GM12875 (cell line): ENCODE results near the gene GABRA4.

Experiments
- H3K4me3 ChIP-seq: one replicate; pipeline ENCODE4 v1.5.1; 2011; ENCODE audit warnings: low read depth, low read length, control low read depth
- TF ChIP-seq, protein P1 (sequence below): IDR thresholded peaks from 2 replicates; pipeline ENCODE4 v1.5.1; 2011; ENCODE audit warnings: low read depth, mild to moderate bottlenecking, control low read depth, inconsistent platforms, low read length, moderate library complexity, borderline replicate concordance; ENCODE audit not compliant: insufficient read depth

GABRA4 gene

GRCh38 chr4:47017494-47017893 lies 24.1 kb upstream of the GABRA4 start:
- TF ChIP-seq, protein P1, sequence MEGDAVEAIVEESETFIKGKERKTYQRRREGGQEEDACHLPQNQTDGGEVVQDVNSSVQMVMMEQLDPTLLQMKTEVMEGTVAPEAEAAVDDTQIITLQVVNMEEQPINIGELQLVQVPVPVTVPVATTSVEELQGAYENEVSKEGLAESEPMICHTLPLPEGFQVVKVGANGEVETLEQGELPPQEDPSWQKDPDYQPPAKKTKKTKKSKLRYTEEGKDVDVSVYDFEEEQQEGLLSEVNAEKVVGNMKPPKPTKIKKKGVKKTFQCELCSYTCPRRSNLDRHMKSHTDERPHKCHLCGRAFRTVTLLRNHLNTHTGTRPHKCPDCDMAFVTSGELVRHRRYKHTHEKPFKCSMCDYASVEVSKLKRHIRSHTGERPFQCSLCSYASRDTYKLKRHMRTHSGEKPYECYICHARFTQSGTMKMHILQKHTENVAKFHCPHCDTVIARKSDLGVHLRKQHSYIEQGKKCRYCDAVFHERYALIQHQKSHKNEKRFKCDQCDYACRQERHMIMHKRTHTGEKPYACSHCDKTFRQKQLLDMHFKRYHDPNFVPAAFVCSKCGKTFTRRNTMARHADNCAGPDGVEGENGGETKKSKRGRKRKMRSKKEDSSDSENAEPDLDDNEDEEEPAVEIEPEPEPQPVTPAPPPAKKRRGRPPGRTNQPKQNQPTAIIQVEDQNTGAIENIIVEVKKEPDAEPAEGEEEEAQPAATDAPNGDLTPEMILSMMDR, result no peak
- no peak overlapping the region for H3K4me3 ChIP-seq

- TF ChIP-seq, protein P1, result no peak
- H3K4me3 ChIP-seq, result no peak overlapping the region
These were observed 23.7 kb upstream of the GABRA4 start for GRCh38 chr4:47017081-47017480.

DNA sequence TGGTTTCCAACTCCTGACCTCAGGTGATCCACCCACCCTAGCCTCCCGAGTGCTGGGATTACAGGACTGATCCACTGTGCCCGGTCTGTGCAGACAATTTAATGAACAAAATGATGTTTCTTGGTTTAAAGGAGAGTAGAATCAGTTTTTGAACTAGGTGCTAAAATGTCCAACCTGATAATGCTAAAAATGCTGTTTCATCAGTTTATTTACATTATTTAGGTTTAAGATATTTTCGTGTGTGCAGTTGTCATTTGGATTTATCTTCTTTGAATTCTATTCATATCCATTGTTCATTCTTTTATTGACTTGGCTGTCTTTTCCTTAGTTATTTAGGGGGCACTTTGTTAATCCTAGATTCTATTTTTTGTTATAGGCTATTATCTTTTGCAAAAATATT lies 20.0 kb upstream of the GABRA4 start:
- H3K4me3 ChIP-seq, result no peak overlapping the region
- TF ChIP-seq, protein P1, result no peak

GRCh38 chr4:47012676-47013075 lies 19.3 kb upstream of the GABRA4 start:
- no peak overlapping the region for H3K4me3 ChIP-seq

DNA sequence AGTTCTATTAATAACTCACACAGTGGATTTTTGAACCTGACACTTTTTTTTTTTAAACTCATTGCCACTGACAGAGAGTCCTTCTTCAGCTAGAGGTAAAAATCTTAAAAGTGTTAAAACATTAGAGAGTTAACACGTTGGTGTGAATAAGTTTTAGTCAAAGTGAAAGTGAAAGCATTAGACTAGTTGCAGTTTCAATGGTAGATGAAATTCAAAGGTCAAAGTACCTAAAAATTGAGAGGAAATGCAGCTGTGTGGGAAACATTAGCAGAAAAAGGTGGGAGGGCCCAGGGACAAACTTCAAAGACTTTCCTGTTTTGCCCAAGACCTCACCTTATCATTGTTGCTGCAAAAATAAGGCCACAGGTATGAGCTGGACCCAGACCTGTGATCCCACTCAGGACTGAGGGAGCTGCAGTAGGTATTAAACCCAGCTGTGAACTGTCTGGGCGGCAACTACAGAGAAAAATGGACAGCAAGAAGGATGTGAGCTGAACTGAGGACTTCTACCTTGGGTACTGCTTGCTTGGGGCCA lies 17.6 kb upstream of the GABRA4 start:
- no peak overlapping the region for H3K4me3 ChIP-seq
- TF ChIP-seq, protein P1, result no peak

More at GRCh38 chr4:47012676-47013075, 19.3 kb upstream of the GABRA4 start:
- TF ChIP-seq, protein P1, result no peak

GRCh38 chr4:47010347-47010911 lies 17.0 kb upstream of the GABRA4 start:
- TF ChIP-seq, protein P1, result no peak
- no peak overlapping the region for H3K4me3 ChIP-seq

GRCh38 chr4:47002580-47002979 lies 9.2 kb upstream of the GABRA4 start:
- no peak overlapping the region for H3K4me3 ChIP-seq
- TF ChIP-seq, protein P1, result no peak
